ENCODE measurements around the gene IPCEF1. TPM values are rescaled to one million over a fixed set of nuclear protein-coding genes. Genes with fewer than 3 reads are reported as not detected.

The IPCEF1 gene
- total RNA-seq, 1 experiment from 2014 or later: 0.48 TPM

DNA sequence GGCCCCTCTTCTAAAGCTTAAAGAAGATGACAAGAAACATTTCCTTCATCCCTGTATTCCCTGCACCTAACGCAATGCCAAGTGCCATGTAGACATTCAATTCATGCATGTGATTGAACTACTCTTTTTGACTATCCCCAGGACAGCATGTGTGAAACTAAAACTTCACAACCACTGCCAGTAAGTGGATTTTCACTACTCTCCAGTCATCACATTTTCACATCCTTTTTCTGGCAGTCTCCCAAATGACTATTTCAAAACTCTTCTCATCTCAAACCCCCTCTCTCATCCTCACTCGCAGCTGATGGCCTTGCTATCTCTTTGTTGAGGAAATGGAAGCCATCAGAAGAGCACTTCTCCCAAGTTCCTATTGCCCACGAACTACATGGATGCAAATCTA is 194.9 kb downstream of the IPCEF1 start:
- WGBS (ENCODE audit: extremely low coverage, insufficient read length, low lambda C conversion rate): no CpG with 5 or more reads among the region's 3 CpGs

More for the DNA sequence above, 194.9 kb downstream of the IPCEF1 start:
- Mint-ChIP-seq H3K27ac (no peak overlapping the region), H3K36me3 (ENCODE audit: insufficient read depth in 1 of 3, low read depth in 3 of 3) (no peaks in the 10 kb centered on the region; a peak in 1 of 7 replicates), H3K9me3 (peaks cover 2 to 3% of the 10 kb centered on the region in 2 experiments; a peak in 3 of 5 replicates), H3K4me3 (no peak overlapping the region), H3K27me3 (ENCODE audit: low read depth) (no peaks in the 10 kb centered on the region), H3K4me1 (peaks cover 1% of the 10 kb centered on the region in 2 experiments)
- Histone ChIP-seq H3K56ac (ENCODE audit: insufficient read length, low read depth, low read length) (no peak overlapping the region), H3K27ac (ENCODE audit: insufficient read length, low read depth, low read length) (no peak overlapping the region), H3K9ac (ENCODE audit: extremely low read depth, insufficient read length, low read length) (no peak overlapping the region), H3K4me1 (ENCODE audit: insufficient read depth, low read length) (no peaks in the 10 kb centered on the region), H3K4ac (ENCODE audit: low read depth, low read length) (no peak overlapping the region), H3K18ac (ENCODE audit: insufficient read length, low read depth, low read length) (no peak overlapping the region), H4K8ac (replicated peaks; ENCODE audit: insufficient read length, low read depth, low read length) (no peak overlapping the region), H2BK120ac (ENCODE audit: low read depth, low read length, poor library complexity, severe bottlenecking) (no peak overlapping the region), H4K5ac (ENCODE audit: insufficient read length, low read depth, low read length) (no peak overlapping the region), H3K14ac (ENCODE audit: insufficient read depth, low read length) (no peak overlapping the region), H3K4me2 (ENCODE audit: insufficient read depth, insufficient read length, low read length) (no peak overlapping the region), H3K79me2 (ENCODE audit: insufficient read depth, low read length) (no peaks in the 10 kb centered on the region), H3K79me1 (ENCODE audit: insufficient read depth, low read depth, low read length, poor library complexity, severe bottlenecking) (no peaks in the 10 kb centered on the region), H3K23ac (ENCODE audit: insufficient read length, low read depth, low read length) (no peak overlapping the region), H3K27me3 (ENCODE audit: insufficient read depth, low read length) (no peaks in the 10 kb centered on the region), H4K91ac (ENCODE audit: insufficient read length, low read depth, low read length) (no peak overlapping the region), H3K9me3 (ENCODE audit: control insufficient read depth, low read depth, low read length) (no peaks in the 10 kb centered on the region), H3T11ph (ENCODE audit: low read length) (no peak overlapping the region), H2AK5ac (ENCODE audit: insufficient read length, low read length) (no peak overlapping the region), H2BK5ac (ENCODE audit: insufficient read length, low read length) (no peak overlapping the region), H4K20me1 (ENCODE audit: control insufficient read depth, insufficient read depth, insufficient read length) (no peaks in the 10 kb centered on the region), H3K23me2 (ENCODE audit: insufficient read length, low read depth, low read length, poor library complexity, severe bottlenecking) (no peaks in the 10 kb centered on the region), H2BK15ac (ENCODE audit: low read depth, low read length) (no peak overlapping the region), H2BK12ac (ENCODE audit: insufficient read length, low read depth, low read length) (no peak overlapping the region), H2BK20ac (ENCODE audit: low read depth, low read length, poor library complexity, severe bottlenecking) (no peak overlapping the region), H2AFZ (ENCODE audit: low read length) (no peak overlapping the region)
- DNase-seq: no peak
- TF ChIP-seq, protein P1, sequence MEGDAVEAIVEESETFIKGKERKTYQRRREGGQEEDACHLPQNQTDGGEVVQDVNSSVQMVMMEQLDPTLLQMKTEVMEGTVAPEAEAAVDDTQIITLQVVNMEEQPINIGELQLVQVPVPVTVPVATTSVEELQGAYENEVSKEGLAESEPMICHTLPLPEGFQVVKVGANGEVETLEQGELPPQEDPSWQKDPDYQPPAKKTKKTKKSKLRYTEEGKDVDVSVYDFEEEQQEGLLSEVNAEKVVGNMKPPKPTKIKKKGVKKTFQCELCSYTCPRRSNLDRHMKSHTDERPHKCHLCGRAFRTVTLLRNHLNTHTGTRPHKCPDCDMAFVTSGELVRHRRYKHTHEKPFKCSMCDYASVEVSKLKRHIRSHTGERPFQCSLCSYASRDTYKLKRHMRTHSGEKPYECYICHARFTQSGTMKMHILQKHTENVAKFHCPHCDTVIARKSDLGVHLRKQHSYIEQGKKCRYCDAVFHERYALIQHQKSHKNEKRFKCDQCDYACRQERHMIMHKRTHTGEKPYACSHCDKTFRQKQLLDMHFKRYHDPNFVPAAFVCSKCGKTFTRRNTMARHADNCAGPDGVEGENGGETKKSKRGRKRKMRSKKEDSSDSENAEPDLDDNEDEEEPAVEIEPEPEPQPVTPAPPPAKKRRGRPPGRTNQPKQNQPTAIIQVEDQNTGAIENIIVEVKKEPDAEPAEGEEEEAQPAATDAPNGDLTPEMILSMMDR (conservative IDR thresholded peaks at IDR 0.05): no peak

All from H9 (cell line).